Measurements from ENCODE around the gene NXNL2.

The NXNL2 gene

GRCh38 chr9:88577256-88578120 lies 42.5 kb downstream of the NXNL2 start:
- in situ Hi-C loops (cut with HindIII; ENCODE audit: low sequenced_read_pairs), result no loop called here

GRCh38 chr9:88578121-88579049 lies 43.4 kb downstream of the NXNL2 start:
- in situ Hi-C loops (cut with HindIII; ENCODE audit: low sequenced_read_pairs), result no loop called here

- in situ Hi-C loops (cut with HindIII; ENCODE audit: low sequenced_read_pairs), result no loop called here
These were observed 44.2 kb downstream of the NXNL2 start for GRCh38 chr9:88579050-88579715.

GRCh38 chr9:88580961-88581360 lies 46.0 kb downstream of the NXNL2 start:
- in situ Hi-C loops (cut with HindIII; ENCODE audit: low sequenced_read_pairs), result no loop called here

GRCh38 chr9:88583901-88584596 lies 49.1 kb downstream of the NXNL2 start:
- in situ Hi-C loops (cut with HindIII; ENCODE audit: low sequenced_read_pairs), result no loop called here

GRCh38 chr9:88585426-88585825 lies 50.4 kb downstream of the NXNL2 start:
- in situ Hi-C loops (cut with HindIII; ENCODE audit: low sequenced_read_pairs), result no loop called here

GRCh38 chr9:88586452-88586851 lies 51.5 kb downstream of the NXNL2 start:
- in situ Hi-C loops (cut with HindIII; ENCODE audit: low sequenced_read_pairs), result no loop called here

GRCh38 chr9:88587182-88587581 lies 52.2 kb downstream of the NXNL2 start:
- in situ Hi-C loops (cut with HindIII; ENCODE audit: low sequenced_read_pairs), result no loop called here

- in situ Hi-C loops (cut with HindIII; ENCODE audit: low sequenced_read_pairs), result no loop called here
These were observed 53.1 kb downstream of the NXNL2 start for GRCh38 chr9:88587885-88588649.

- in situ Hi-C loops (cut with HindIII; ENCODE audit: low sequenced_read_pairs), result no loop called here
These were observed 54.7 kb downstream of the NXNL2 start for GRCh38 chr9:88589656-88590055.

GRCh38 chr9:88590558-88591146 lies 55.7 kb downstream of the NXNL2 start:
- in situ Hi-C loops (cut with HindIII; ENCODE audit: low sequenced_read_pairs), result no loop called here

GRCh38 chr9:88593537-88594185 lies 58.7 kb downstream of the NXNL2 start:
- in situ Hi-C loops (cut with HindIII; ENCODE audit: low sequenced_read_pairs), result no loop called here

Measured in DLD1 (cell line).